Duodenal mucosa (tissue), 2 donors: ENCODE data around the gene PDS5B.

ENCODE experiments used
- H3K27ac ChIP-seq: one replicate; pipeline ENCODE4 v1.7.0; 2013; ENCODE audit warnings: low read depth, low read length
- H3K27me3 ChIP-seq, 2 donors: one replicate each; pipeline ENCODE4 v1.7.0; 2013; ENCODE audit warnings: low read length in 2 of 2, control low read depth in 1 of 2; ENCODE audit not compliant: insufficient read depth in 2 of 2, control insufficient read depth in 1 of 2
- H3K36me3 ChIP-seq, 2 donors: one replicate each; pipeline ENCODE4 v1.7.0; 2013; ENCODE audit warnings: low read length in 2 of 2, control low read depth in 1 of 2; ENCODE audit not compliant: insufficient read depth in 2 of 2, control insufficient read depth in 1 of 2
- H3K4me1 ChIP-seq, 2 donors: one replicate each; pipeline ENCODE4 v1.7.0; 2013; ENCODE audit warnings: low read length in 2 of 2, control low read depth in 1 of 2; ENCODE audit not compliant: insufficient read depth in 2 of 2, control insufficient read depth in 1 of 2
- H3K4me3 ChIP-seq, 2 donors: one replicate each; pipeline ENCODE4 v1.7.0; 2013; ENCODE audit warnings: low read length in 2 of 2, low read depth in 1 of 2
- H3K9ac ChIP-seq, 2 donors: one replicate each; pipeline ENCODE4 v1.7.0; 2013; ENCODE audit warnings: low read length in 2 of 2, low read depth in 1 of 2
- H3K9me3 ChIP-seq, 2 donors: one replicate each; pipeline ENCODE4 v1.7.0; 2013; ENCODE audit warnings: low read length in 2 of 2, control low read depth in 1 of 2; ENCODE audit not compliant: control insufficient read depth in 1 of 2

PDS5B gene

DNA sequence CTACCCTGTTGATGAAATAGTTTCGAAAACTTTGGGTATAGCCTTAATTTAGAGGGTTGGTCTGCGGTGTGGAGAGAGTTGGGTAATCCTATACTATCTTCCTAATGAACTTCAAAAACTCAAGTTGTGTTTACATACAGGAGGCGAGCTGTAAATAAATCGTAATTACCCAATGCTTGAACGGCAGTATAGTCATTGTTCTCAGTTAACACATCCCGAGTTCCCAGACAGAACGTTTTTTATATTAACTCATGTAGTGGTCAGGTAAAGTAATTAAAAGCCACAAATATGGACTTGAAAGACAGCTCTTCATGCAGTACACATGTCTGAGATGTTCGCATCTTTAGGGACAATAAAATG, 1.5 kb downstream of the PDS5B start:
- Histone ChIP-seq H3K27ac (no peak overlapping the region), H3K9me3 (no peaks in the 10 kb centered on the region), H3K27me3 (no peaks in the 10 kb centered on the region), H3K4me3 (peak overlapping the region; percentile 81 to 94), H3K9ac (peak overlapping the region; percentile 60 to 65), H3K36me3 (no peaks in the 10 kb centered on the region), H3K4me1 (peaks cover 17 to 19% of the 10 kb centered on the region in 2 donors)

DNA sequence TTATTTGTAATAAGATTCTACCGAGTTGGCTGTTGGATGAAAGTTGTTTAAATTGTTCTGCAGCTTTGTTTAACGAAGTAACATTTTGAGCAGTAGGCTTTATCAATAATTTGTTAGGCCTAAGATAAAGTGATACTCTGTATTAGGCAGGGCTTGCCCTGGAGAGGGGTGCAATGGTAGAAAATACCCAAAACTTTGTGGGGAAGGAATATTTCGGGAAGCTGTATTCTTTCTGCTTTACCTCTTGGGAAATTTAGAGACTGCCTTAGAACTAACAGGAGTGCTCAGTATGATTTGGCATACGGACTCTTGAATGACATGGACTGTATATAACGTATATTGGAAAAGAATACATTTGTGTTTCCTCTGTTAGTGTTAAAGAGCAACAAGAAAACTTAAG, 2.5 kb downstream of the PDS5B start:
- no peaks in the 10 kb centered on the region for H3K9me3 ChIP-seq
- no peak overlapping the region for H3K27ac ChIP-seq
- no peak overlapping the region for H3K4me3 ChIP-seq
- peaks cover 17 to 19% of the 10 kb centered on the region in 2 donors for H3K4me1 ChIP-seq
- H3K9ac ChIP-seq, result no peak overlapping the region
- H3K36me3 ChIP-seq, result no peaks in the 10 kb centered on the region
- H3K27me3 ChIP-seq, result no peaks in the 10 kb centered on the region

DNA sequence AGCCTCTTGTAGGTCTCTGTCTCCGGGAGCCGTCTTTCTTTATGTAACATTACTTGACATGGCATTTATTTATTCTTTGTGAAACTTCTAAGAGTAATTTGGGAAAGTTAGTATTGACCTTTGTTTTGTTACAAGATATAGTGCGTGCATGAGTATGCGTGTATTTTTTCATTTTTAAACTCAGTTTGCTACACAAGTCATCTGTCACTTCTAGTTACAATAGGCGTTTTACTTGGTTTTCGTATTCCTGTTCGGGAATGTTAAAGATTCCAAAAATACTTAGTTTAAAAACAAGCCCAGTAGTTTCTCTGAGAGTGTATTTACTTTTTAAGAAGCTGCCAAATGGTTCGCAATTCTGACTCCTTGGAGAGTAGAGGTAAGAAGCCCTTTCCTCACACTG, 3.2 kb downstream of the PDS5B start:
- Histone ChIP-seq H3K27ac (no peak overlapping the region), H3K9ac (no peak overlapping the region), H3K36me3 (no peaks in the 10 kb centered on the region), H3K9me3 (no peaks in the 10 kb centered on the region), H3K4me1 (peaks cover 17 to 19% of the 10 kb centered on the region in 2 donors), H3K4me3 (no peak overlapping the region), H3K27me3 (no peaks in the 10 kb centered on the region)

DNA sequence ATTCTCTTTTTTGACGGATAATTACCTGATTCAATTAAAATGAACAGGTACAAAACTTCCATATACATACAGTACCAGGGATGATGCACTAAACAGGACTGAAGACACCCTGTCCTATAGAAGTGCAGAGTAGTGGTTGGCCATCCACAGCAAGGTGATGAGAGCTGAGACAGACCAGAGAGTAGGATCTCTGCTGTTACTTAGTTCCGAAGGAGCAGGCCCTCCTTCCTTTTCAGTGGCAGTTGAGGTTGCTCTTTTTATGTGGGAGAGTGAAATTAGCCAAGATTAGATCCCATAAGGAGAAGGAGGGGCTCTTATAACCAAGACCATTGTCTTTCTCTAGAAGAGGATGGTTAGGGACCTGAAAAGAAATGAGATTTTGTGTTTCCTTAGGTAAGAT, 4.0 kb downstream of the PDS5B start:
- Histone ChIP-seq H3K27me3 (no peaks in the 10 kb centered on the region), H3K4me3 (no peak overlapping the region), H3K9me3 (no peaks in the 10 kb centered on the region), H3K27ac (no peak overlapping the region), H3K36me3 (no peaks in the 10 kb centered on the region), H3K4me1 (peaks cover 16 to 18% of the 10 kb centered on the region in 2 donors), H3K9ac (no peak overlapping the region)

DNA sequence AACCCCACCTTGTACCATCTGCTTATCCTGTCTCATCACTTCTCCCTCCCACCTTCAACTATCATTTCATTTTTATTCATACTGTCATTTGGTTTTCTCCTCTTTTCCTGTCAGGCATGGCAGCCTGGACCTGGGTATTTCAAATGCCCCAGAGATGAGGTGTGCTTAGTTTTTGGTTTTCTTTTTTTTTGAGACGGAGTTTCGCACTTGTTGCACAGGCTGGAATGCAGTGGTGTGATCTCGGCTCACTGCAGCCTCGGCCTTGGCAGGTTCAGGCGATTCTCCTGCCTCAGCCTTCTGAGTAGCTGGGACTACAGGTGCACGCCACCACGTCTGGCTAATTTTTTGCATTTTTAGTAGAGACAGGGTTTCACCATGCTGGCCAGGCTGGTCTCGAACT, 5.8 kb downstream of the PDS5B start:
- Histone ChIP-seq H3K4me3 (no peak overlapping the region), H3K36me3 (no peaks in the 10 kb centered on the region), H3K9me3 (no peaks in the 10 kb centered on the region), H3K27ac (no peak overlapping the region), H3K4me1 (peaks cover 9 to 14% of the 10 kb centered on the region in 2 donors), H3K9ac (no peak overlapping the region), H3K27me3 (no peaks in the 10 kb centered on the region)

DNA sequence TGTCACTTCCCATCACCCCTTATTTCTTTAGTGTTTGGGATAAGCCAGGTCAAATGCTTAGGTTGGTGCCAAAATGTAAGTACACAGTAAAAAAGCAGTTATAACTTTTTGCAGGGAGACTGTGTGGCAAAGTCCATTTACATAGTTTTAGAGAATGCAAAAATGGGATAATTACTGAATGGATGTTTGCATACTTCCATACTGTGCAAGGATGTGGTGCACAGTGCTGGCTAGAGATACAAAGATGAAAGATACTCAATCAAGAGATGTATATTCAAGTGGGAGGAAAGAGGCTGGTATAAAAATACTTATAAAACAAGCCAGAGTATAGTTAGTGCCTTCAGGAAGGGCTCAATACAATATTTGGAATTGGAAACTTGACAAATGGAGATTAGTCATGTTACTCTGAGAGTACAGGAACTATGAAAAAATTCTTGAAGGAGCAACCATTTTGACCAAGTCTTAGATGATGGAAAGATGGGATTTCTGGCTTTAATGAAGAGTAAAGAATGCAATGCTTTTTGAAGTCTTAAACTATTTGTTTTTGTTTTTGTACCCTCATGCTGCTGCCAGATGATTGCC, 8.0 kb downstream of the PDS5B start:
- Histone ChIP-seq H3K36me3 (no peaks in the 10 kb centered on the region), H3K27ac (no peak overlapping the region), H3K4me3 (no peak overlapping the region), H3K9ac (no peak overlapping the region), H3K27me3 (no peaks in the 10 kb centered on the region), H3K9me3 (no peaks in the 10 kb centered on the region), H3K4me1 (peaks cover 0 to 5% of the 10 kb centered on the region in 2 donors)

DNA sequence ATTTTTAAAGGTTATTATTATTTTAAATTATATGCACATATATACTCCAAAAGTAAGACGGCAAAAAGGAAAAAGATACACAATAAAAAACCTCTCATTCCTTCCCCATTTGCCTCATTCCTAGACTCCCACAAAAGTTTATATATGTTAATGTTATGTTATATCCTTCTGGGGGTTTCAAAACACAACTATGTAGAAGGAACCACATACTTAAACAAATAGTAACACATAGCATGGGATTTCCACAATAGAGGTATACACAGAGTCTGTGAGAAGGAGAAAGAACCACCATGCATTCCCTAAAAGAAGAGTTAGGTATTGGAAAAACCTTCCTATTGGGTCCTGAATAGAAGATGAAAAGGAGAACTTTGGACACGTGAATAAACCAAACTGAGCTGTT, 9.1 kb downstream of the PDS5B start:
- Histone ChIP-seq H3K36me3 (no peaks in the 10 kb centered on the region), H3K9ac (no peak overlapping the region), H3K4me1 (no peaks in the 10 kb centered on the region), H3K27me3 (no peaks in the 10 kb centered on the region), H3K9me3 (no peaks in the 10 kb centered on the region), H3K27ac (no peak overlapping the region), H3K4me3 (no peak overlapping the region)

DNA sequence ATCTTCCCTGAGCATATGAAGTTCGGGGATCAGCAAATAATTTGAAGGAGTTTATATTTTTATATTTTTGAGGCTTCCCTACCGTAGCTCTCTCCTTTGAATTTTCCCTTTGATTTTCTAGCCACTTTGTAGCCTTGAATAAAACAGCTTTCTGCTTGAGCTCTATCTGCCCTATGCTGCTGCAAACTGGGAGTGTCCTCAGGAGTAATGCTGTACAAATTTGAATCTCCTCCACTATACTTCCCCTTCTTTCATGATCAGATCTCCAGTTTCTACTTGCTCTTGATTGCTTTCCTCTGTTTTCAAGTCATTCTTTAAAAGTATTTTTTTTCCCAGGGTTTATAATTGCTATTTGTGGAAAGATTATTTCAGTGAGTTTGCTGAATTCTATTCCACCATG, 14.6 kb downstream of the PDS5B start:
- no peaks in the 10 kb centered on the region for H3K36me3 ChIP-seq
- peaks cover 0 to 3% of the 10 kb centered on the region in 2 donors for H3K9me3 ChIP-seq
- no peak overlapping the region for H3K9ac ChIP-seq

DNA sequence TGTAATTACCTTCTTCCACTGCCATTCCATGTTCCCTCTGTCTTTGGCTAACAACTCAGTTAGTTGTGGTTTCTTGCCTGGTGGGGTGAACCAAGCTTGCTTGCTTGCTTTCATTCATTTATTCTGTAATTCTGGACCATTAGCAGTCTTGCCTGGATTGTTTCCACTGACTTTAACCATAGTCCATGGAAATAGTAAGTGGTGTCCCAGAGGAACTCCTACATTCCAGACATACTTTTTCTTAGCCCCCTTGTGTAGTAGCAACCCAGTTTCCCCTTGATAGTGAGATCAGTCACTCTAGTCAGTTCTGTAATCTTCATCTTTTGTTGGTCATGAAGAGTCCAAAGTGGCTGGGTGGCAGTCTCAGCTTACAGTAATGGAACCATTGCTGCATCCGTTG, 23.2 kb downstream of the PDS5B start:
- no peaks in the 10 kb centered on the region for H3K36me3 ChIP-seq
- H3K9me3 ChIP-seq, result peaks cover 3 to 7% of the 10 kb centered on the region in 2 donors
- H3K9ac ChIP-seq, result no peak overlapping the region
- H3K4me3 ChIP-seq, result no peak overlapping the region
- no peaks in the 10 kb centered on the region for H3K4me1 ChIP-seq
- H3K27ac ChIP-seq, result no peak overlapping the region
- H3K27me3 ChIP-seq, result no peaks in the 10 kb centered on the region

More for the DNA sequence above, 14.6 kb downstream of the PDS5B start:
- Histone ChIP-seq H3K4me3 (no peak overlapping the region), H3K4me1 (no peaks in the 10 kb centered on the region), H3K27ac (no peak overlapping the region), H3K27me3 (no peaks in the 10 kb centered on the region)

DNA sequence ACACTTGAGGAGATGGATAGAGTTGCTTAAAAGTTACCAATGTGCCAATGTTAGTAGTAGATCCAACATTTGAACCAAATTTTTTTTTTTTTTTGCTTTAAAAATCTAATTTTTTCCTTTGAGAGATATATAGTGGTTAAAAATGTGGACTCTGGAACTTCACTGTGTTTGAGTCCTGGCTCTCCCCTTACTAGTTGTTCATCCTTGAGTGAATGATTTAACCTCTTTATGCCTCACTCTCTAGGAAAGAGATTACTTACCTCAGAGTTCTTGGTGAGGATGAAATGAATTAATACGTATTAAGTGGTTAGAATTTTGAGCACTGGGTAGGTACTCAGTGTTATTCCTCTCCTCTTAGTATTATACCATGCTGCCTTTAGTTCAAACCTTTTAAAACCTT, 24.3 kb downstream of the PDS5B start:
- H3K9ac ChIP-seq, result no peak overlapping the region

DNA sequence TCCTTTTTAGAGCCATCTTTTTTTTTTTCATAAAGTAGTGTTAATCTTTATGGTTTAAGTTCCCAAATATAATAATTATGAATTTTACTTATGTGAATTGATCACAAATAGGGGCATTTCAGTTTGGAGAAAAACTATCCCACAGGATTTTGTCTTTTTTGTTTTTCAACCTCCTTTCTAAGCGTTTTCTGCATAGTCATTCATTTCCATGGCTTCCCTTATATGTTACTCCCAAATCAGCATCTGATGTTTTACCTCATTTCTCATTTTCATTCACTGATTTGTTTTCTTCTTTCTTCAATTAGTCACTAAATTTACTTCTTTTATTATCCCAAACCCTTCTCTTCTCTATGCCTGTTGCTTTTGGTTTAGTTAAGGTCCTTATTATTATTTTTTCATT, 24.7 kb downstream of the PDS5B start:
- H3K4me3 ChIP-seq, result no peak overlapping the region
- peaks cover 0 to 7% of the 10 kb centered on the region in 2 donors for H3K9me3 ChIP-seq
- no peaks in the 10 kb centered on the region for H3K27me3 ChIP-seq
- H3K9ac ChIP-seq, result no peak overlapping the region
- no peaks in the 10 kb centered on the region for H3K4me1 ChIP-seq
- no peaks in the 10 kb centered on the region for H3K36me3 ChIP-seq
- no peak overlapping the region for H3K27ac ChIP-seq

More for the DNA sequence above, 24.3 kb downstream of the PDS5B start:
- Histone ChIP-seq H3K9me3 (peaks cover 0 to 7% of the 10 kb centered on the region in 2 donors), H3K4me3 (no peak overlapping the region), H3K36me3 (no peaks in the 10 kb centered on the region), H3K27me3 (no peaks in the 10 kb centered on the region), H3K4me1 (no peaks in the 10 kb centered on the region), H3K27ac (no peak overlapping the region)
